Stomach (tissue), 4 donors: ENCODE data around the gene MAGI2.

Experiments
- POLR2AphosphoS5 ChIP-seq, 3 donors: sonication (generic); formaldehyde crosslinking; IDR thresholded peaks; one replicate each; pipeline ENCODE4 v1.6.1; 2016; ENCODE audit warnings: antibody characterized with exemption in 3 of 3
- TF ChIP-seq, protein P1 (sequence below), 7 experiments: fragments of 450-650 bp in 4 of 7; fragments of 200-600 bp in 3 of 7; sonication (generic) in 3 of 7; IDR thresholded peaks; one replicate each; pipeline ENCODE4 v1.5.1; 2016 to 2019; ENCODE audit warnings: antibody characterized with exemption in 7 of 7, control low read depth in 2 of 7, mild to moderate bottlenecking in 1 of 7

DNA sequence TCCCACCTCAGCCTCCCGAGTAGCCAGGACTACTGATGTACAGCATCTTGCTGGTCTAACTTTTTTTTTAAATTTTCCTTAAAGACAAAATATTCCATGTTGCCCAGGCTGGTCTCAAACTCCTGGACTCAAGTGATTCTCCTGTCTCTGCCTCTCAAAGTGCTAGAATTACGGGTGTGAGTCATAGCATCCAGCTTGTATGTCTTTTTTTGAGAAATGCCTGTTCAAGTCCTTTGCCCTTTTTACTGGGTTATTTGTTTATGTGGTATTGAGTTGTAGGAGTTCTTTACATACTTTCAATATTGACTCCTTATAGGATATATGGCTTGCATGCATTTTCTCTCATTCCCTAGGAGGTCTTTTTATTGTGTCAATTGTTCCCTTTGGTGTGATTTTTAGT is 486.4 kb downstream of the MAGI2 start:
- no peak for TF ChIP-seq POLR2AphosphoS5 (IDR thresholded peaks at IDR 0.05)
- TF ChIP-seq, protein P1, sequence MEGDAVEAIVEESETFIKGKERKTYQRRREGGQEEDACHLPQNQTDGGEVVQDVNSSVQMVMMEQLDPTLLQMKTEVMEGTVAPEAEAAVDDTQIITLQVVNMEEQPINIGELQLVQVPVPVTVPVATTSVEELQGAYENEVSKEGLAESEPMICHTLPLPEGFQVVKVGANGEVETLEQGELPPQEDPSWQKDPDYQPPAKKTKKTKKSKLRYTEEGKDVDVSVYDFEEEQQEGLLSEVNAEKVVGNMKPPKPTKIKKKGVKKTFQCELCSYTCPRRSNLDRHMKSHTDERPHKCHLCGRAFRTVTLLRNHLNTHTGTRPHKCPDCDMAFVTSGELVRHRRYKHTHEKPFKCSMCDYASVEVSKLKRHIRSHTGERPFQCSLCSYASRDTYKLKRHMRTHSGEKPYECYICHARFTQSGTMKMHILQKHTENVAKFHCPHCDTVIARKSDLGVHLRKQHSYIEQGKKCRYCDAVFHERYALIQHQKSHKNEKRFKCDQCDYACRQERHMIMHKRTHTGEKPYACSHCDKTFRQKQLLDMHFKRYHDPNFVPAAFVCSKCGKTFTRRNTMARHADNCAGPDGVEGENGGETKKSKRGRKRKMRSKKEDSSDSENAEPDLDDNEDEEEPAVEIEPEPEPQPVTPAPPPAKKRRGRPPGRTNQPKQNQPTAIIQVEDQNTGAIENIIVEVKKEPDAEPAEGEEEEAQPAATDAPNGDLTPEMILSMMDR (IDR thresholded peaks at IDR 0.05), result no peak
